ENCODE results near the gene NUDCD3. TPM values are rescaled to one million over a fixed set of nuclear protein-coding genes. Genes with fewer than 3 reads are reported as not detected.

Gene NUDCD3
- total and polyA plus RNA-seq, 4 donors: 24.8 to 91.0 (median 52.4) TPM

- H3K9me3 ChIP-seq (ENCODE audit: control insufficient read depth in 4 of 4, insufficient read depth in 3 of 4, low read length in 3 of 4): no peaks in the 10 kb centered on the region
- H3K36me3 ChIP-seq (ENCODE audit: control insufficient read depth in 4 of 4, insufficient read depth in 4 of 4, low read length in 4 of 4): peaks cover 0 to 44% (median 11%) of the 10 kb centered on the region in 4 donors
- no peak overlapping the region for H3K4me3 ChIP-seq
- no peaks in the 10 kb centered on the region for H3K4me1 ChIP-seq (ENCODE audit: control insufficient read depth in 5 of 5, insufficient read depth in 5 of 5, low read length in 5 of 5)
- no peaks in the 10 kb centered on the region for H3K27me3 ChIP-seq (ENCODE audit: control insufficient read depth in 3 of 3, insufficient read depth in 3 of 3, low read length in 2 of 3)
- TF ChIP-seq, protein P1, sequence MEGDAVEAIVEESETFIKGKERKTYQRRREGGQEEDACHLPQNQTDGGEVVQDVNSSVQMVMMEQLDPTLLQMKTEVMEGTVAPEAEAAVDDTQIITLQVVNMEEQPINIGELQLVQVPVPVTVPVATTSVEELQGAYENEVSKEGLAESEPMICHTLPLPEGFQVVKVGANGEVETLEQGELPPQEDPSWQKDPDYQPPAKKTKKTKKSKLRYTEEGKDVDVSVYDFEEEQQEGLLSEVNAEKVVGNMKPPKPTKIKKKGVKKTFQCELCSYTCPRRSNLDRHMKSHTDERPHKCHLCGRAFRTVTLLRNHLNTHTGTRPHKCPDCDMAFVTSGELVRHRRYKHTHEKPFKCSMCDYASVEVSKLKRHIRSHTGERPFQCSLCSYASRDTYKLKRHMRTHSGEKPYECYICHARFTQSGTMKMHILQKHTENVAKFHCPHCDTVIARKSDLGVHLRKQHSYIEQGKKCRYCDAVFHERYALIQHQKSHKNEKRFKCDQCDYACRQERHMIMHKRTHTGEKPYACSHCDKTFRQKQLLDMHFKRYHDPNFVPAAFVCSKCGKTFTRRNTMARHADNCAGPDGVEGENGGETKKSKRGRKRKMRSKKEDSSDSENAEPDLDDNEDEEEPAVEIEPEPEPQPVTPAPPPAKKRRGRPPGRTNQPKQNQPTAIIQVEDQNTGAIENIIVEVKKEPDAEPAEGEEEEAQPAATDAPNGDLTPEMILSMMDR (IDR thresholded peaks at IDR 0.05; ENCODE audit: control extremely low read depth, extremely low read depth): no peak
- DNase-seq (no peak), ATAC-seq (ENCODE audit: insufficient read depth, low FRiP score) (no peak)
- no peak overlapping the region for H3K9ac ChIP-seq (ENCODE audit: insufficient read depth in 1 of 2, low read length in 2 of 2)
- WGBS, 2 donors: 90 to 92% methylated on average over 13 of the region's 13 CpGs
- H3K27ac ChIP-seq (ENCODE audit: low read depth in 1 of 2, low read length in 1 of 2): no peak overlapping the region
Measured at GRCh38 chr7:44382459-44383265, 107.8 kb downstream of the NUDCD3 start.

DNA sequence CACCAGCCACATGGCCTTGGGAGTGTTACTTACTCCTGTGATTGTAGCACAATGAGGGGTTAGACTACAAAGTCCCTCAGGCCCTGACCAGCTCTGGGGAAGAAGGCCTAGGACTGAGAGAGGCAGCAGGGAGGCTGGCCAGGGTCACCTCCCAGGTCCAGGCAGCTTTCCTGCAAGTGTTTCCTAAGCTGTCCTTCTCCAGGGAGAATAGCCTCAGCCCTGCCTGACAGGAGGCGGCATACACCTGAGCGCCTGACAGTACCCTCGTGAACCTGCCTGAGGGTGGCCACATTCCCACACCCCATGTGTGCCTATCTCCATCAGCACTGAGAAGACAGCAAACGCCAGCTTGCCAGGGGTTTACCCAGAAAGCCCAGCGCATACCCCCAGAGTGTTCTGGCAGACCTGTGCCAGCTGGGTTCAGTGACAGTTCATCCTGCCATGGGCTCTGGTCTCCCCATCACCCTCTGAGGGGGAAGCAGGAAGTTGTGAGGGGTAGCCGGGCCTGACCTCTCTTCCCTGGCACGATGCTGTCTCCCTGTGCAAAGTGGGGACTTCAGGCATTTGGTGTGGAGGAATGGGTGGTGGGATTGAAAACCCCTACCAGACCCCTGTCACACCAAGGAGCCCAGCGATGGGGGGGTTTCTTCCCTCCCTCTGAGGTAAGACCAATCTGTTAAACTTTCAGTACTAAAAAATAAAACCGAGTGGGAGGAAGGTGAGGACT, 108.8 kb downstream of the NUDCD3 start:
- Histone ChIP-seq H3K27me3 (ENCODE audit: control insufficient read depth in 3 of 3, insufficient read depth in 3 of 3, low read length in 2 of 3) (no peaks in the 10 kb centered on the region), H3K36me3 (ENCODE audit: control insufficient read depth in 4 of 4, insufficient read depth in 4 of 4, low read length in 4 of 4) (peaks cover 0 to 38% (median 10%) of the 10 kb centered on the region in 4 donors), H3K9me3 (ENCODE audit: control insufficient read depth in 4 of 4, insufficient read depth in 3 of 4, low read length in 3 of 4) (no peaks in the 10 kb centered on the region), H3K4me1 (ENCODE audit: control insufficient read depth in 5 of 5, insufficient read depth in 5 of 5, low read length in 5 of 5) (no peaks in the 10 kb centered on the region), H3K27ac (ENCODE audit: low read depth in 1 of 2, low read length in 1 of 2) (no peak overlapping the region), H3K4me3 (no peak overlapping the region), H3K9ac (ENCODE audit: insufficient read depth in 1 of 2, low read length in 2 of 2) (no peak overlapping the region)
- TF ChIP-seq, protein P1 (IDR thresholded peaks at IDR 0.05; ENCODE audit: control extremely low read depth, extremely low read depth): no peak
- ATAC-seq (ENCODE audit: insufficient read depth, low FRiP score) (no peak), DNase-seq (no peak)
- WGBS, 2 donors: 93 to 95% methylated on average over 9 of the region's 9 CpGs

DNA sequence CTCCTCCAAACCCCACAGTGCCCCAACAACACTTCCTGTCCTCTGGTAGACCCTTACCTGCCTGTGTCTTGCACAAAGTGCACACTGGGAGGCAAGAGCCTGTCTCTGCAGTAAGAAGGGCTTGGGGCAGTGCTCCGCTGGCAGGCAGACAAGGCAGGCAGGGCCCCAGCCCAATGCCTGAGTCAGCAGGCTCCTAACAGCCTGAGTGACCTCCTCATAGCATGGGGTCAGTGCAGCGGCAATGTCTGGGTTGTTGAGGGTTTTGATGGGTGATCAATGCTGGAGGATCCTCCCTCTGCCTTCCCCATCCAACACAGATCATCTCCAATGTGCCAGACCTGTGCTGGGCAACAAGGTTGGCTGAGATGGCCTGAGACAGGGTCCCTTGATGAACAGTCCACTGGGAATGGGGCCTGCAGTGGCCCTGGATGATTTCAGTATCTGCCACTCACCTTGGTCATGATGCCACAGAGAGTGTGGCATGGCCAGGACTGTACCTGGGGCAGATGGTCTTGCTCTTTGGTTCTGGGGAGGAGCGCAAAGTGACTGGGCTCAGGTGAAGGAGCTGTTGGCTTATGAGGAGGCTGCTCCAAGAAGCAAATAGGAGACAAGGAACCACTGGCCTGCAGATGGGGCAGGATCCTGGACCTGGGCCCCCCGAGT, 109.5 kb downstream of the NUDCD3 start:
- no peaks in the 10 kb centered on the region for H3K27me3 ChIP-seq (ENCODE audit: control insufficient read depth in 3 of 3, insufficient read depth in 3 of 3, low read length in 2 of 3)
- DNase-seq (no peak), ATAC-seq (ENCODE audit: insufficient read depth, low FRiP score) (no peak)
- H3K9ac ChIP-seq (ENCODE audit: insufficient read depth in 1 of 2, low read length in 2 of 2): no peak overlapping the region
- H3K36me3 ChIP-seq (ENCODE audit: control insufficient read depth in 4 of 4, insufficient read depth in 4 of 4, low read length in 4 of 4): peaks cover 0 to 32% (median 10%) of the 10 kb centered on the region in 4 donors
- no peaks in the 10 kb centered on the region for H3K4me1 ChIP-seq (ENCODE audit: control insufficient read depth in 5 of 5, insufficient read depth in 5 of 5, low read length in 5 of 5)
- H3K27ac ChIP-seq (ENCODE audit: low read depth in 1 of 2, low read length in 1 of 2): no peak overlapping the region
- 89 to 97% methylated on average over 4 of the region's 4 CpGs for WGBS, 2 donors
- H3K4me3 ChIP-seq: no peak overlapping the region
- TF ChIP-seq, protein P1 (IDR thresholded peaks at IDR 0.05; ENCODE audit: control extremely low read depth, extremely low read depth): no peak
- no peaks in the 10 kb centered on the region for H3K9me3 ChIP-seq (ENCODE audit: control insufficient read depth in 4 of 4, insufficient read depth in 3 of 4, low read length in 3 of 4)

Data from lung (tissue), 12 donors.